Transverse colon (tissue), 4 donors: ENCODE results near the gene GTF2I.

Experiments used
- CTCF ChIP-seq, 5 experiments: fragments of 200-600 bp in 3 of 5; fragments of 450-650 bp in 2 of 5; sonication (generic) in 3 of 5; IDR thresholded peaks; 1 replicate in 2 of 5; 2 replicates in 3 of 5; pipeline ENCODE4 v1.5.1; 2016 to 2017; ENCODE audit warnings: antibody characterized with exemption in 5 of 5, inconsistent platforms in 3 of 5, mild to moderate bottlenecking in 2 of 5, moderate library complexity in 1 of 5
- POLR2A ChIP-seq: fragments of 450-650 bp; IDR thresholded peaks from one replicate; pipeline ENCODE4 v1.6.1; 2016; ENCODE audit warnings: antibody characterized with exemption, mild to moderate bottlenecking, moderate library complexity
- POLR2AphosphoS5 ChIP-seq, 3 donors: sonication (generic); formaldehyde crosslinking; IDR thresholded peaks; one replicate each; pipeline ENCODE4 v1.6.1; 2016; ENCODE audit warnings: antibody characterized with exemption in 3 of 3

- TF ChIP-seq CTCF (IDR thresholded peaks at IDR 0.05) (no peak), POLR2AphosphoS5 (IDR thresholded peaks at IDR 0.05) (no peak), POLR2A (no peak)
These were observed 60.8 kb downstream of the GTF2I start for GRCh38 chr7:74718336-74718735.
